GM21360 (cell line): ENCODE results near the gene ANK2.
"Not testable (repeated sequence)": the region's sequence is repeated elsewhere in the genome, so short reads cannot be mapped to it uniquely, and the experiment has no call there.

Source experiments
- ATAC-seq: cut with Tn5 transposase; IDR thresholded peaks from one replicate; pipeline ENCODE4 v1.9.1; 2021; ENCODE audit warnings: mild to moderate bottlenecking, moderate library complexity; ENCODE audit not compliant: unreplicated experiment

Gene ANK2

DNA sequence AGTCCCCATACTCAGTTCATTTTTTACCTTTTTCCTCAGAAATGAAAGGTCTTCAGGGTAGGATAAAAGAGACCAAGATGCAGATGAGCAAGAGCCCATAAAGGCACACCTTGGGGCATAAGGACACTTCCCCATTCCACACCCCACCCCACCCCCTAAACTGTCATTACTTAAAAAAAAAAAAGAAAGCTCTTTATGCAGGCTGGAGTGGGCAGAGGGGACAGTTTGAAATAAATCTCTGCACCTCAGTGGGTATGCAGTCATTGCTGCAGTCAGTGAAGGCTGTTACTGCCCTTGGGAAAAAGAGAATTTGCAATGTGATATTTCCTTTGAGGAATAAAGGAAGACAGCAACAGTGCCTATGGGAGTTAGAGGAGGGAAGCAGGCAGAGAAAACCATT lies 137.5 kb downstream of the ANK2 start:
- ATAC-seq = no peak

DNA sequence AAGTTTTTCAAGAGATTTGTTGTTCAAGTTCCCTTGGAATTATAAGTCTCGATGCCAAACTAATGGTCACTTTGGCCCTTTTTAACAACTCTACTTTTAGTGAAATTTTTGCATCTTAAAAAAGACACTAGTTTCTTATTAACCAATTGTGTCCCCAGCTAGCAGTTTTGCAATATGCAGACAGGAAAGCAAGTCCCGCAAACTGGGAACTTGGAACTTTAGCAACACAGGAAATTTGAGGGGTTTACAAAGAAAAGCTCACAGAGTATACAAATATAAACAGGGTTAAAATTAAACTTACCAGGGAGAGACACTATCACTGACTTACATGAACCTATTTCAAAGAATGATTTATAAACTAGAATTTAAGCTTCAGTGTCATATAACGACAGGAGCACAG lies 137.9 kb downstream of the ANK2 start:
- no peak for ATAC-seq

DNA sequence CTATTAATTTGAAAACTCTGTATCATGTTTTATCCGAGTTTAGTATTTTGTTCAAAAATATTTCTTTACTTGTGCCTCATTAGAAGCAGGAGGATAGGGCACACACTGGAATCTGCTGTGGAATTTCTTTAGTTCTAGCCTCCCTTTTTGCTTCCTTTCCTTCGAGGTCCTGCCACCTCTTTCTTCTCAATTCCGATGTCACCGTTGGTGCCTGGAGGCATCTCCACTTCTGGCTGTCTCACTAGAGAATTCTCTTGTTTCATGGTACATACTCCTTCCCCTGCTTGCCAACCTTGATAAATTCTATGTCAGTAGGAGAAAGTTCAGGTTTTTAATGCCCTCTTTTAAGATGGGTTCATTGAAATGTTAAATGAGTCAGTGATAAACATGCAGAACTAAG lies 140.1 kb downstream of the ANK2 start:
- no peak for ATAC-seq

DNA sequence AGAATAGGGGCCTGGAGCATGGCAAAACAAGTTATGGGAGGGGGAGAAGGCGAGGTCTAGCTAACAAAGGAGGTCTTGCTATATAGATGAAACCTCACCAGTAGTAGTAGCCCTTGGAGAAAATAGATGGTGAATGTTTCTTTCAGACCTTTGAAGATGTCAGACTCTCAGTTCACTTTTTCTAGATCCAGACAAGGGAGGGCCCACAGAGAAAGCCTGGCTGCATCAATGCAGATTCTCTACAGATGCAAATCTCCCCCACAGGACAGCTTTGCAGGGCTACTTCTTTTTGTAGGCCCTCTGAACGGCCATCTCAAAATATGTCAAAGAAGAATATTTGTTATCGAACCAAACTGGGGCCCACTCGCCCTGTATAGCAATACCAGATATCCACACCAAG lies 159.7 kb downstream of the ANK2 start:
- no peak for ATAC-seq

DNA sequence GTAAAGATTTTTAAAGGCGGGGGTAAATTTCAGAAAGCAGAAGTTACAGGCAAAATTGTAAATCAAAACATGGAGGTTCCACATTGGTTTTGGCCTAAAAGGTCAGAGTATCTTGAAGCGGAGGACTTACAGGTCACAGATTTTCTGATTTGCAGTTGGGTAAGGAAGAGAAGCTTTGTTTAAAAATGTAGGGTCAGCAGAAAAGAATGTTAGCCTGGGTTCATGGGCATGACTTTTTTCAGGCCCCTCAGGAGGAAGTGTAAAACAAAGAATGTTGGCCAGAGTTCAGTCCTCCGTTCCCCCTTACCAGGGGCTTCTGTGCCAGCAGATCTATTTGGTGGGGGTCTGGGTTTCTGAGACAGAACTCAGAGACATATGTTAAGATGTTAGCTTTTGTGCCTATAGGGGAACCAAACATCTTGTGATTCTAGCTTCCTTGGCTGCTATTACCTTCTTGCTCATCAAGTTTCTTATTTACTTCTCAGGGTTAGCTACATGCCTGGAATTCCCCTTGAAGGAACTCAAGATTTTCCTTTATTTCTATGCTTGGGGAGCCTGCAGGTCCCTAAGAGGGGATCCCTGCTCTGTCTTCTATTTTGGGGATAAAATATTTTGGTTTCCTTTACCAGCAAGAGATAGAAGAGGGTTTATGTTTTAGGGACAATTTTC lies 160.3 kb downstream of the ANK2 start:
- no peak for ATAC-seq

DNA sequence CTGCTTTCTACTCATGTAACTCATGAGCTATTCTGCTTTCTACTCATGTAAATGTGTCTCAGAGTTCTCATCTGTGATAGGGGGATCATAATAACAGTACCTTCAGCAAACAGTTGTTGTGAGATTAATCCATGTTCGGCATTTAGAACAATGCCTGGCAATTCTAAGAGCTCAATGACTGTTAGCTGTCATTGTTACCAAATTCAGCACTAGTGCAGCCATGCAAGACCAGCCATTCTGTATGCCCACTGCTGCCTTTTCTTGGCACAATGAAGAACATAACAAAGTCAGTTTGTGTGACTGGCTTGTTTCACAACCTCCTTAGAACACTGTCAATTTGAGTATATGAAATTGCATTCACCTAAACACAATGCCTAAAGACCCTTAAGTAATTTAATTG lies 163.2 kb downstream of the ANK2 start:
- ATAC-seq = no peak

DNA sequence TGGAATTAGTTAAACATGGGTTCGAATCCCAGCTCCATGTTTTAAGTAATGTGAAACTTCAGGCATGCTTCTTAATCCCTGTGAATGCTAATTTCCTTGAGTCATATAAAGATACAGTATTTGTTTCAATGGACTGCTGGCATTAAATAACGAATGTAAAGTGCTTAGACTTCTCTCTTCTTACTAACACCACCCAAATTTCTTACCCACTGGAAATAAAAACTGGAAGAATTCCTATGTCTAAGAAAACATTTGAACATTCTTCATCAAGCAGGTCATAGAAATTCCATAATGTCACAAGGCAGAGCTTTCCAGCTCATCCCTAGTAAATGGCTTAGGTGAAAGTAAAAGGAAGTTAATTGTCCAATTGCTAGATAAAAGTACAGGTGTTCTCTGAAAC lies 172.5 kb downstream of the ANK2 start:
- no peak for ATAC-seq

DNA sequence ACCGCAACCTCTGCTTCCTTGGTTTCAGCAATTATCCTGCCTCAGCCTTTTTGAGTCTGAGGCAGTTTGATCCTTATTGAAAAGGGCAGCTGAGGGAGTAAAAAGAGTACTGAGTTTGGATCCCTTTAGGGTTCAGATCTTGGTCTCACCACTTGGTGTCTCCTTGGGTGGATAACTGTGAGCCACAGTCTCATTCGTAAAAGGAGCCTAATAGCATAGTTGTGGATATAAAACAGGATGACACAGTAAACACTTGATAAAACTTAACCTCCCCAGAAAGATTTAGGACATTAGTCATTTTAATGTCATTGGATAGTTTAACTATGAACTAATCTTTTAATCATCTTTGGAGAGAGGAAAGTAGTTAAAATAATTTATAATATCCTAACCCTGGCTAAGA lies 173.0 kb downstream of the ANK2 start:
- no peak for ATAC-seq

DNA sequence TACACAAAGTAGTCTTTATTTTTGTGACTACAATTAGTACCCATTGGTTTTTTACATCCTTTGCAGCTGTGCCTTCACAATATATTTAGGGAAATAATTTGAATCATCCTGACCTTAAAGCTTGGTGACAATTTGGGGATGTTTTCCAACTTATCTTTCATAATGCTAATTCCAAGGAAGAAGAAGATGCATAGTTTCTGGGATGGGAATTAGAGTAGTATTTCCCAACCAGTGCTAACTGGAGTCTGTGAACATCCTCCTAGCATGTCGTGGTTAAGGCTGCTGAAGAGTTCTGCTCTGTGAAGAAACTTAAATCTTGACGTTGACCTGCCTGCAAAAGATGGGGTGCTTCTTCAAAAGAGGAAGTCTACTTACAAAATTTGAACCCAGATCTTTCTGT lies 173.5 kb downstream of the ANK2 start:
- no peak for ATAC-seq

DNA sequence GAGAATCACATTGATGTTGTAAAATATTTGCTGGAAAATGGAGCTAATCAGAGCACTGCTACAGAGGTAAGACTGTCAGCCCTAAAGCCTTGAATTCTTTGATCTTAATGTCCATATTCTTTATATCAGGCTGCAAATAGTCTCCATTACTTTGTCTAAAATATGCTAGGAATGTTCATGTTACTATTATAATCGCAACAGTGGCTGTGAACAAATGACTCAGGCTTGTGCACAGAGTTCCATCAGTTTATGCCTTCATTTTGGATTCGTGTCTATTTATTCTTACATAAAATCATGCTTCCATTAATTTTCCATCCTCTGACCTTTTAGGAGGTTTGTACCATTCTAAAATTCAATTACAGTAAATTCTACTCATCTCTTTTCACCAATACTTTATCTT lies 182.7 kb downstream of the ANK2 start:
- no peak for ATAC-seq

DNA sequence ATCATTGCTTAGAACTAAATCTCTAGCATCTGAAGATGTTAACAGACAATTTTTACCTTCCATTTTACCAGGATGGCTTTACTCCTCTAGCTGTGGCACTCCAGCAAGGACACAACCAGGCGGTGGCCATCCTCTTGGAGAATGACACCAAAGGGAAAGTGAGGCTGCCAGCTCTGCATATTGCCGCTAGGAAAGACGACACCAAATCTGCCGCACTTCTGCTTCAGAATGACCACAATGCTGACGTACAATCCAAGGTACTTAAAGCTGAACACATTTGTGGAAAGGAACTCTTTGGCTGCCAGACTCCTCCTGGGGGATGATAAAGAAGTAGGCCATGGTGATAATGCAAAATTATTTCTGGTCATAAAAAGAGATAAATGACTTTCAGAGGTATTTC lies 187.5 kb downstream of the ANK2 start:
- no peak for ATAC-seq

DNA sequence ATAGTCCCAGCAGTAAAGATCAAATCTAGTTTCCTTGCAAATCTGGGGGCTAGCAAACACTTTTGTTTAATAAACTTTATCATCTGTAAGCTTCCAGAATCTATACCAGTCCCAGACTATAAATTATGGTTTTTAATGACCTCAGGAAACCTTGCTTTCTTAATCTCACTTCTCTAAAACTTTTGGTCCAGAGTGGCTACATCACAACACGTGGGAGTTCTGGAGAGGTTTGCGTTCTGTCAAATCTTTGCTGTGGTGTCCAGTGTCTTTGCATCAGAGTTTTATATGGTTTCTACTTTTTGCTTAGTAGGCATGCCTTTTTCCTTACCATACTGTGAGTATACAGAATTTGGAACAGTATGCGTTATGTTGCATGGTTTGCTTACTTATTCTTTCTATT lies 193.9 kb downstream of the ANK2 start:
- no peak for ATAC-seq

DNA sequence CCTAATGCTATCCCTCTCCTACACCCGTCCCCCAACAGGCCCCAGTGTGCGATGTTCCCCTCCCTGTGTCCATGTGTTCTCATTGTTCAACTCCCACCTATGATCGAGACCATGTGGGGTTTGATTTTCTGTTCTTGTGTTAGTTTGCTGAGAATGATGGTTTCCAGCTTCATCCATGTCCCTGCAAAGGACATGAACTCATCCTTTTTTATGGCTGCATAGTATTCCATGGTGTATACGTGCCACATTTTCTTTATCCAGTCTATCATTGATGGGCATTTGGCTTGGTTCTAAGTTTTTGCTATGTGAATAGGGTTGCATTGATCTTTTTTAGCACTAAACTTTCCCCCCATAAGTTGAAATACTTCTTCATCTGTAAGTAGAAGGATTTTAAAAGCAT lies 195.3 kb downstream of the ANK2 start:
- not testable (repeated sequence) for ATAC-seq

DNA sequence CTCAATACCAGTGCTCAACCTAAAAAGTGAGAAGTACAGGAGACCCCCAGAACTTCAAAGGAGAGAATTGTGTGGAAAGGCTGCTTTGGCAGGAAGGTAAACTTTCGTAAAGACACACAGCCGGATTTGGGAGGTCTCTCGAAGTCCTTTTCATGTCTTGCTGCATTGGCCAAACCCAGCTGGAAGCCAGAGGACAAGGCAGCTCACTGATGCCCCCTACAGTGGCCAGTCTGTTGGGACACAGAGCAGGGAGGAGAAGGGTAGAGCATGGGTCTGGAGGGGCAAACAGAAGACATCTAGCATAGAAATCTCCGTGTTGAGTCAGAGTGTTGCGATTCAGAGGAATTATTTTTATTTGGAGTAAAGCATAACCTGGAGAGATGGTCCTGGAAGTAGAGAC lies 198.9 kb downstream of the ANK2 start:
- no peak for ATAC-seq

DNA sequence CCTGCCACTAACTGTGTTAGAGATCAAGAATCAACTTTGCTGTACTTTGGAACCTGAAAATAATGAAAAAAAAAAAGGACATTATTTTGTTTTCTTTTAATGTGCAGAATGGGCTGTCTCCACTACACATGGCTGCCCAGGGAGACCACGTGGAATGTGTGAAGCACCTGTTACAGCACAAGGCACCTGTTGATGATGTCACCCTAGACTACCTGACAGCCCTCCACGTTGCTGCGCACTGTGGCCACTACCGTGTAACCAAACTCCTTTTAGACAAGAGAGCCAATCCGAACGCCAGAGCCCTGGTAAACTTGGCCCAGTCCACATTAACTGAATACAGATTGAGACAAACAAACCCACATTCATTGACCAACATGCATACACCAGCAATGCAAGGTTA lies 206.2 kb downstream of the ANK2 start:
- ATAC-seq = no peak

DNA sequence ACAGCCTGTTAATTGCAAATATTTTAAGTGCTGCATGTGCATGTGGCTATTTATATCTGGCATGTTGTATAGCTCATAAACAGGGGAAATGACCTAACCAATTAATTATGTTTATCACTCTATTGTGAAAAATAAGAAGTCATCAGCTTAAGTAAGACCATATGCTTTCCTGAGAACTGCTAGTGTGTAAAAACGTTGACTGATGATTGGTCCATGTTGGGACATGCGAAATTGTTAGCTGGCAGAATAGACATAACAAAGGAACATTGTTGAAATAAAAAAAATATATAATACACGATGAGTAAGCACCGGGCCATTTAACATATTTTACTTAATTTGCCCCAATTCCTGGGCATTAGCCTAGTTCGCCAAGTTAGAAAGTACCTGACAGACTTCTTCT lies 207.5 kb downstream of the ANK2 start:
- no peak for ATAC-seq

DNA sequence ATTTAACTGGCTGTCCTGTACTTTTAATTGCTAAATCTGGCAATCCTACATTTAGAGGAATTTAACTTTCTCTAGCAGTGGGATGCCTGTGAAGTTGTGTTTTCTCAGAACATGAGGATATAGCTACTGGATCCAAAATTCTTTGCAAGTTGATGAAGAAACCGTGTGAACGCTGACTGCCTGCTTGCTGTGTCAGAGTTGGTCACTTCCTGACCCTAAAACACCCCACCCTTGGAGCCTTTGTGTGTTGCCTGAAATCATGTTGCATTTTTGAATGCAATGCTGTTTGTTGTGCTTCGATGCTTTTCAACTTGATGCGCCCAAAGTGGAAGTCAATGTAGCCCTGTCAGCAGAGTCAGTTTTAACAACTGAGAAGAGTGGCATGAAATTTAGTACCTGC lies 211.2 kb downstream of the ANK2 start:
- no peak for ATAC-seq

DNA sequence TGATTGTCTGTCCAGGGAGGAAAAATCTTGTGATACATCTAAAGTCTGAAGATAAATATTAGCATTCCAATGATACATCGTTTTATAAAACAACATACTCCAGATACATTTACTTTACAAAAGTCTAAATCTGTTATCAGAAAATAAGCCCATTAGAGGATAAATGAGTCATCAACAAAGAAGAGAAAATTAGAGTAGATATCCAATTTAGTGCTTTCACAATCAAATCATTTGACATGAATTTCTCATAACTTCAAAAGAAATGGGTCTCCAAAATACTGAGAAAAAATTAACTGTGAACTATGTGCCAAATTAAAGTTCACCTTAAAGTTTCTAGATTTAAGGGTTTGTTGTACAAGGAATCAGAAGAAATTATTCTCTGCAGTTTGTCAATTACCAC lies 213.8 kb downstream of the ANK2 start:
- no peak for ATAC-seq

DNA sequence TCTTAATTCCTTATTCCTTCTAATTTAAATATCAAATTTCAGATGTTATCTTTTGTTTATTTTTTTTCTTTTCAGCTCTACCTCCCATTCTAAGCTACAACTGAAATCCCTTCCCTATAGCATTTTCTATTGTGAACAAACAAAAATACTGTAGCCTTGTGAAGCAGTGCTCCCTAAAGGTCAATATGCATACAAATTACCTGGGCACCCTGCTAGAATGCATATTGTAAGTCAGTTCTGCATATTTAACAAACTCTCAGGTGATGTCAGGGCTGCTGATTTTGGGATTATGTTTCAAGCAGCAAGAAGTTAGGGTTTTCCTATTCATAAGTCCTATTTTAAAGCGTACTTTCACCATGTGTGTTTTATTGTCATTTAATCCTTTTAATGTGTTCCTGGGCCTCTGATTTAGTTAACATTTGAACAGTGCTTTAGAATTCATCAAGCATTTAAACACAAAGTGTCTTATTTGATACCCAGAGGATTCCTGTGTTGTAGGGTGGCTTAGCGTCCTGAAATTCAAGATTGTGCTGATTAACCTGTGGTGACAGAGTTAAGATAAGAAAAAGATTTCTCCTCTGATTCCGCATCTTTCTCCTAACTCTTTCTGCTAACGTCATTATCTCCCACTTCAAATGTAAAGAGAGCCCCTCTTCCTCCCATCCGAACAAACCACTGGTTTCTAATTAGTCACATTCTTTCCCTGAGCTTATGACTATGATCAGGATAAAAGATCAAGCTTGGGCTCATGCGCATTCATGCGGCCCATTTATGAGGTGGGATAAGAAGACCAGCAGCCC lies 221.3 kb downstream of the ANK2 start:
- ATAC-seq = no peak

DNA sequence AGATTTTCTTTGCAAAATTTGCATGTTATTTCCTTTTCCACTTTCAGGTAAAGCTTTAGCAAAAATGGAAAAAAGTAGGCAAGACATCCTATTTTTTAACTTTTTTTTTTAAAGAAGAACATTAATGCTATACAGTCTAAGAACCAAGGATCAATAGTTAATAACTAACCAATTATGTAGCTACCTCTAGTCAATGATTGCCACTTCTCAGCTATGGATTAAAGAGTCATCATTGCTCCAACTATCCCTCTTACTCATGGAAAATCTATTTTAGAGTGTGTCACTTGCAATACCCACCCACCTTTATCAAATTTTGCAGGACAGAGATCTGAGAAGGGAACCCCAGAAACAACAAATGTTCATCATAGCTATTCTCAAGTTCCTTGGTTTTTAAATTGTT lies 223.1 kb downstream of the ANK2 start:
- ATAC-seq = no peak

DNA sequence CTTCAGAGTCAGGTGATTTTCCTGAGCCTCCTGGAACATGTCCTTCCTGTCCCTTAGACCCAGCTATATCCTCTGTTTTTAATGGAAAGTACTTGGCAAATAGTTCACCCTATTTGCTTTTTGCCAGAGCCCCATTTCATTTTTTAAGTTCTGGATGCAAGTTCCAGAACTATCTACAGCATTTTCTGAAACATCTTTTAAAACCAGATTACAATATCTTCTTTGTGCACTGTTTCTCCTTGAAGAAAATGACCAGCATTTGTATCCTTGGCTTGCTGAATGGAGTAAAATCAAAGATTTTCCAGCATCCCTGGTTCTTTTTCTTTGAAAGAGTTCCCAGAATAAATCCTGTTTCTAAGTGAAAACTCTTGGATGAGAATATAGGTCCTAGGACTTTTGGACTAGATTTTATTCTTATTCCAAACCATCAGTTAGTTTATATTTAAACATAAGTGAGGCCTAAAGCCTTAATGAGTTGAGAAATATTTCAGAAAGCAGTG lies 224.3 kb downstream of the ANK2 start:
- no peak for ATAC-seq

DNA sequence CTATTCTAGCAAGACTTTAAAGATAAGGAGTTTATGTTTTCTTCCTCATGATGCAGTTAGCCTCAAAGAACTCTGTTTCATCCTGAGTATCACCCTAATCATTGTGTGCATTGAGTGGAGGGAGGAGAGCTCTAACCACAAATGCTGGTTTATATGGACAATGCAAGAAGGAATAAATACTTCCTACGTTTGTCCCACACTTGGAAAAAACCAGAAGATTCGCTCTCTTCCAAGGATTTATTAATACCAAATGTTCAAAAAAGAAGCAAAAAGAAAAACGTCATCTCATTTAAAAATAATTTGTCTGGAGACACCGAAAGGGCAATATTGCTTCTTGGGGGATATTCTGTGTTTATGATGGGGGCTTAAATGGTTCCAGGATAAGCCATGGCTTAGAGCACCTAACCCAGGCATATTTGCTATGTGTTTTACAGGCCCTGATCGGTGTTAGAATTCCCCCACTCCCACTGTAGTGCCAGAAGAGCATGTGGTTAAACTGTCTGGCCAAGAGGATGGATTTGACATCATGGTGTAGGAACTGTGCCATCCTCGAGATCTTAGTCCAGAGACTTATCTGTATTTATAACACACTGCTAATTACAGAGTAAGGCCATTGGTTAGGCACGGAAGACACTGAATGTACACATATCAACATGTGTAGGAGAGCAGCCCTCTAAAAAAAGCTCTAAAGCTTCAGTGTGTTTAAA lies 227.2 kb downstream of the ANK2 start:
- ATAC-seq = no peak
